H1 (cell line): ENCODE measurements around the gene SORCS3. TPM values are rescaled to one million over a fixed set of nuclear protein-coding genes. Genes with fewer than 3 reads are reported as not detected.

ENCODE experiments used
- CTCF ChIA-PET: fragments of 300-600 bp; sonication (Branson Sonifier 250); formaldehyde crosslinking; loops from one replicate; lab custom pipeline; 2021; ENCODE audit not compliant: partially characterized antibody; lab: Charles Lee
- POLR2A ChIA-PET: fragments of 300-600 bp; sonication (Branson Sonifier 250); formaldehyde crosslinking; loops from one replicate; lab custom pipeline; 2021; ENCODE audit warnings: inconsistent platforms; ENCODE audit not compliant: partially characterized antibody; lab: Charles Lee
- DNase-seq, 2 experiments: peaks; one replicate each; pipeline versions ENCODE4 v3.0.0 to v3.0.0-alpha.2; 2010 to 2022; ENCODE audit warnings: low spot score in 2 of 2, low read depth in 1 of 2, mixed read lengths in 1 of 2
- FAIRE-seq: peaks from 2 replicates; lab custom pipeline; 2011; peaks lifted over from hg19 to GRCh38; lab: Jason Lieb, UNC
- H2AFZ ChIP-seq: 2 replicates; pipeline ENCODE4 v1.8.1; 2012; ENCODE audit warnings: low read length, inconsistent platforms
- H2AK5ac ChIP-seq: 2 replicates; pipeline ENCODE4 v1.6.1; 2013; ENCODE audit warnings: low read depth, low read length
- H2BK120ac ChIP-seq: replicated peaks from 2 replicates; pipeline ENCODE3; 2013; ENCODE audit warnings: low read depth, low read length, inconsistent platforms
- H2BK12ac ChIP-seq: 2 replicates; pipeline ENCODE4 v1.6.1; 2013; ENCODE audit warnings: low read depth, low read length
- H2BK15ac ChIP-seq: 2 replicates; pipeline ENCODE4 v1.6.1; 2013; ENCODE audit warnings: low read length
- H2BK20ac ChIP-seq: 2 replicates; pipeline ENCODE4 v1.6.1; 2013; ENCODE audit warnings: low read length
- H2BK5ac ChIP-seq: 2 replicates; pipeline ENCODE4 v1.6.1; 2013; ENCODE audit warnings: low read depth, low read length
- H3K14ac ChIP-seq: 2 replicates; pipeline ENCODE4 v1.6.1; 2013; ENCODE audit warnings: inconsistent platforms; ENCODE audit not compliant: insufficient read length
- H3K18ac ChIP-seq: 2 replicates; pipeline ENCODE4 v1.6.1; 2013; ENCODE audit warnings: low read length; ENCODE audit errors: extremely low read depth
- H3K23ac ChIP-seq: 2 replicates; pipeline ENCODE4 v1.6.1; 2013; ENCODE audit warnings: inconsistent platforms; ENCODE audit not compliant: insufficient read length
- H3K23me2 ChIP-seq: 2 replicates; pipeline ENCODE4 v1.6.1; 2013; ENCODE audit warnings: low read depth, low read length
- H3K27ac ChIP-seq: 2 replicates; pipeline ENCODE4 v1.6.1; 2011; ENCODE audit warnings: low read depth, low read length, inconsistent platforms
- H3K27me3 ChIP-seq, 4 experiments: replicated peaks in 1 of 4; 1 replicate in 1 of 4; 2 replicates in 3 of 4; pipeline versions ENCODE4 v1.6.1 to v1.8.1; 2011 to 2013; ENCODE audit warnings: low read length in 3 of 4, mild to moderate bottlenecking in 3 of 4, inconsistent platforms in 2 of 4, mixed read lengths in 2 of 4, moderate library complexity in 1 of 4; ENCODE audit not compliant: control insufficient read depth in 3 of 4, insufficient read depth in 3 of 4; ENCODE audit errors: extremely low read depth in 1 of 4
- H3K36me3 ChIP-seq, 4 experiments: 2 replicates each; pipeline versions ENCODE4 v1.6.1 to v1.8.1; 2011 to 2013; ENCODE audit warnings: mild to moderate bottlenecking in 4 of 4, low read length in 3 of 4, moderate library complexity in 2 of 4, control low read depth in 1 of 4, inconsistent platforms in 1 of 4; ENCODE audit not compliant: insufficient read depth in 4 of 4, control insufficient read depth in 2 of 4
- H3K4ac ChIP-seq: replicated peaks from 2 replicates; pipeline ENCODE3; 2013; ENCODE audit warnings: low read length, low read depth, mixed read lengths, inconsistent platforms; ENCODE audit not compliant: insufficient read length
- H3K4me1 ChIP-seq, 4 experiments: replicated peaks in 1 of 4; 1 replicate in 1 of 4; 2 replicates in 3 of 4; pipeline versions ENCODE4 v1.6.1 to v1.8.1; 2011 to 2013; ENCODE audit warnings: low read length in 3 of 4, inconsistent platforms in 2 of 4, mixed read lengths in 1 of 4; ENCODE audit not compliant: insufficient read depth in 4 of 4, control insufficient read depth in 3 of 4
- H3K4me2 ChIP-seq, 2 experiments: 2 replicates each; pipeline versions ENCODE4 v1.6.1 to v1.8.1; 2011 to 2013; ENCODE audit warnings: low read depth in 2 of 2, low read length in 2 of 2, control low read depth in 1 of 2, inconsistent platforms in 1 of 2, mild to moderate bottlenecking in 1 of 2; ENCODE audit not compliant: insufficient read depth in 1 of 2
- H3K4me3 ChIP-seq, 4 experiments: fragments of 200-600, 300-600 bp in 1 of 4; sonication (generic), shearing (Covaris generic), sonication (Bioruptor Twin) in 1 of 4; 2 replicates each; pipeline versions ENCODE4 v1.5.1 to v1.8.1; 2011 to 2016; ENCODE audit warnings: low read length in 4 of 4, low read depth in 3 of 4, control low read depth in 2 of 4, inconsistent platforms in 2 of 4, mild to moderate bottlenecking in 2 of 4, mixed read lengths in 1 of 4, moderate library complexity in 1 of 4; ENCODE audit not compliant: insufficient read depth in 2 of 4; ENCODE audit errors: extremely low read depth in 1 of 4
- H3K56ac ChIP-seq: replicated peaks from 2 replicates; pipeline ENCODE3; 2013; ENCODE audit warnings: low read depth, mild to moderate bottlenecking, mixed read lengths, low read length, inconsistent platforms; ENCODE audit not compliant: insufficient read length
- H3K79me1 ChIP-seq: 2 replicates; pipeline ENCODE4 v1.6.1; 2013; ENCODE audit warnings: low read depth, low read length, control low read depth
- H3K79me2 ChIP-seq, 2 experiments: 2 replicates each; pipeline versions ENCODE4 v1.6.1 to v1.8.1; 2012 to 2013; ENCODE audit warnings: low read length in 2 of 2, mild to moderate bottlenecking in 2 of 2, inconsistent platforms in 1 of 2; ENCODE audit not compliant: insufficient read depth in 2 of 2, control insufficient read depth in 1 of 2
- H3K9ac ChIP-seq, 4 experiments: replicated peaks in 1 of 4; 1 replicate in 1 of 4; 2 replicates in 3 of 4; pipeline versions ENCODE4 v1.6.1 to v1.8.1; 2011 to 2013; ENCODE audit warnings: low read depth in 3 of 4, low read length in 3 of 4, control low read depth in 2 of 4, mild to moderate bottlenecking in 2 of 4, moderate library complexity in 2 of 4, inconsistent platforms in 1 of 4; ENCODE audit errors: extremely low read depth in 1 of 4
- H3K9me3 ChIP-seq, 2 experiments: 2 replicates each; pipeline versions ENCODE4 v1.6.1 to v1.8.1; 2012 to 2013; ENCODE audit warnings: mild to moderate bottlenecking in 2 of 2, moderate library complexity in 2 of 2, control low read depth in 1 of 2, inconsistent platforms in 1 of 2, low read depth in 1 of 2, low read length in 1 of 2, mixed read lengths in 1 of 2; ENCODE audit not compliant: insufficient read depth in 2 of 2
- H4K20me1 ChIP-seq, 2 experiments: replicated peaks in 1 of 2; 2 replicates each; pipeline versions ENCODE3 to v1.8.1; 2011 to 2013; ENCODE audit warnings: inconsistent platforms in 2 of 2, low read length in 2 of 2, mild to moderate bottlenecking in 1 of 2; ENCODE audit not compliant: insufficient read depth in 2 of 2, control insufficient read depth in 1 of 2
- H4K5ac ChIP-seq: 2 replicates; pipeline ENCODE4 v1.6.1; 2013; ENCODE audit warnings: low read length, low read depth, mixed read lengths, inconsistent platforms; ENCODE audit not compliant: insufficient read length
- H4K8ac ChIP-seq: 2 replicates; pipeline ENCODE4 v1.8.0; 2013; ENCODE audit warnings: mild to moderate bottlenecking, moderate library complexity, low read length, inconsistent platforms; ENCODE audit not compliant: insufficient read depth; ENCODE audit errors: extremely low read depth
- H4K91ac ChIP-seq: replicated peaks from 2 replicates; pipeline ENCODE3; 2013; ENCODE audit warnings: low read length, mixed read lengths, inconsistent platforms; ENCODE audit not compliant: insufficient read length
- CREB1 ChIP-seq: IDR thresholded peaks from 2 replicates; pipeline ENCODE4 v1.6.1; 2012; ENCODE audit warnings: inconsistent platforms
- SUZ12 ChIP-seq: fragments of 200-600 bp; sonication (generic); IDR thresholded peaks from 2 replicates; pipeline ENCODE4 v1.6.1; 2012; ENCODE audit warnings: mild to moderate bottlenecking, inconsistent platforms, low read length, moderate library complexity, mixed read lengths
- TAF7 ChIP-seq: optimal IDR thresholded peaks from 2 replicates; pipeline ENCODE3; 2011; ENCODE audit warnings: low read depth, mild to moderate bottlenecking, inconsistent platforms, low read length, moderate library complexity, borderline replicate concordance
- WGBS, 2 experiments: shearing (Covaris generic) in 1 of 2; methylation state at CpG; one replicate each; pipeline versions ENCODE4 v1.1.6 to v1.1.7; 2013 to 2015; ENCODE audit warnings: low lambda C conversion rate in 2 of 2, mixed read lengths in 2 of 2, inconsistent platforms in 1 of 2, low coverage in 1 of 2, missing lambda C conversion rate in 1 of 2; ENCODE audit not compliant: insufficient replicate concordance in 2 of 2, insufficient coverage in 1 of 2, insufficient read length in 1 of 2; ENCODE audit errors: extremely low coverage in 1 of 2, missing lambda C conversion rate in 1 of 2; 5-methylcytosine and 5-hydroxymethylcytosine counted together
- polyA plus RNA-seq, 7 experiments: library from polyadenylated mRNA; depleted of rRNA in 3 of 7; stranded (reverse) in 5 of 7; unstranded in 2 of 7; fragments of >200 nt in 5 of 7; fragments of 200-250 nt in 2 of 7; gene quantifications; 1 replicate in 5 of 7; 2 replicates in 1 of 7; 4 replicates in 1 of 7; pipeline versions ENCODE4 v1.2.1 to v1.2.3, GENCODE V29; 2011 to 2013; ENCODE audit warnings: missing spikeins in 2 of 7, mixed read lengths in 2 of 7
- total RNA-seq: library from RNA; stranded (reverse); fragmentation: NEBNext Ultra II Directional; extraction: Animal tissue kit (Norgen Biotek cat#: 25700); gene quantifications from 2 replicates; pipeline ENCODE4 v1.2.1, GENCODE V29; 2021

The SORCS3 gene
- total and polyA plus RNA-seq, 2 of the 8 experiments (the other 6 are each of a cell fraction or from before 2014, with no cell fraction given) = 0.26 to 0.88 TPM

- no peaks in the 10 kb centered on the region for H3K79me1 ChIP-seq
- H3K4me2 ChIP-seq = no peak overlapping the region
- FAIRE-seq (no peak), DNase-seq (no peak)
- CTCF ChIA-PET = no interaction called here
- no peak overlapping the region for H2BK120ac ChIP-seq
- POLR2A ChIA-PET = no interaction called here
- H3K14ac ChIP-seq = no peak overlapping the region
- H4K8ac ChIP-seq = no peak overlapping the region
- H2BK20ac ChIP-seq = no peak overlapping the region
- no peak overlapping the region for H2BK5ac ChIP-seq
- H3K36me3 ChIP-seq = no peaks in the 10 kb centered on the region
- H3K27ac ChIP-seq = no peak overlapping the region
- no peak overlapping the region for H2AK5ac ChIP-seq
- no peaks in the 10 kb centered on the region for H3K79me2 ChIP-seq
- no peak overlapping the region for H3K4ac ChIP-seq
- no peak overlapping the region for H3K4me3 ChIP-seq
- no peaks in the 10 kb centered on the region for H4K20me1 ChIP-seq
- H3K27me3 ChIP-seq = no peaks in the 10 kb centered on the region
- 98% methylated on average over 2 of the region's 2 CpGs; no CpG with 5 or more reads in 1 of the 2 experiments for WGBS, 2 experiments
- no peak overlapping the region for H2BK12ac ChIP-seq
- no peak overlapping the region for H3K23ac ChIP-seq
- H3K4me1 ChIP-seq = peaks cover 0 to 4% (median 0%) of the 10 kb centered on the region in 4 experiments; a peak in 1 of 7 replicates
- H3K18ac ChIP-seq = no peak overlapping the region
- no peak overlapping the region for H3K9ac ChIP-seq
- H4K5ac ChIP-seq = no peak overlapping the region
- no peak overlapping the region for H2AFZ ChIP-seq
- H3K9me3 ChIP-seq = no peaks in the 10 kb centered on the region
- H3K56ac ChIP-seq = no peak overlapping the region
- H3K23me2 ChIP-seq = no peaks in the 10 kb centered on the region
- H2BK15ac ChIP-seq = no peak overlapping the region
- H4K91ac ChIP-seq = no peak overlapping the region
- no peak for TF ChIP-seq SUZ12
- no peak for TF ChIP-seq TAF7
- no peak for TF ChIP-seq CREB1
Observed at GRCh38 chr10:105146436-105146835, 505.3 kb downstream of the SORCS3 start.
